Brain pericyte (primary cell): Measurements from ENCODE around the gene RAB43.
"Not testable (repeated sequence)": the region's sequence is repeated elsewhere in the genome, so short reads cannot be mapped to it uniquely, and the experiment has no call there.

Experiments
- DNase-seq: peaks from one replicate; pipeline ENCODE4 v3.0.0-alpha.2; 2012; ENCODE audit warnings: low read depth, low spot score

The RAB43 gene

GRCh38 chr3:129121792-129122411 is at the start of gene RAB43:
TSS of gene RAB43 (minus strand) at chr3:129121804. CDS start at chr3:129121489, 315 bp downstream.
- DNase-seq: peak; percentile 56

DNA sequence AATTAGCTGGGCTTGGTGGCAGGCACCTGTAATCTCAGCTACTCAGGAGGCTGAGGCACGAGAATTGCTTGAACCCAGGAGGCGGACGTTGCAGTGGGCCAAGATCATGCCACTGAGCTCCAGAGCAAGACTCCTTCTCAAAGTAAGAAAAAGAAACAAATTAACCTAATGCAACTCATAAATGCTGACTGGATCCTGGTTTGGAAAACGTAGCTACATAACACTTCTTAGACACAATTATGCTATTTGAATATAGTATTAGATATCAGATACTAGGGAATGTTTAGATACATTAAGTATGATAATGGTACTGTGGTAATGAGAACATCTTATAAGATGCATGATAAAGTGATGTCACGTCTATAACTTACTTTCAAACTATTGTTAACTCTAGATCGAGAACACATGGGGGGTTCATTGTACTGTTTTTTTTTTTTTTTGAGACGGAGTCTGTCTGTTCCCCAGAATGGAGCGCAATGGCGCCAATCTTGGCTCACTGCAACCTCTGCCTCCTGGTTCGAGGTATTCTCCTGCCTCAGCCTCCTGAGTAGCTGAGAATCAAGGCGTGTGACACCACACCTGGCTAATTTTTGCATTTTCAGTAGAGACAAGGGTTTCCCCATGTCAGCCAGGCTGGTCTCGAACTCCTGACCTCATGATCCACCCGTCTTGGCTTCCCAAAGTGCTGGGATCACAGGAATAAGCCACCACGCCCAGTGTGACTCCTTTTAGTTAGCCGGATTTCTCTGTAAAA is 45.2 kb upstream of the RAB43 start:
- no peak for DNase-seq

DNA sequence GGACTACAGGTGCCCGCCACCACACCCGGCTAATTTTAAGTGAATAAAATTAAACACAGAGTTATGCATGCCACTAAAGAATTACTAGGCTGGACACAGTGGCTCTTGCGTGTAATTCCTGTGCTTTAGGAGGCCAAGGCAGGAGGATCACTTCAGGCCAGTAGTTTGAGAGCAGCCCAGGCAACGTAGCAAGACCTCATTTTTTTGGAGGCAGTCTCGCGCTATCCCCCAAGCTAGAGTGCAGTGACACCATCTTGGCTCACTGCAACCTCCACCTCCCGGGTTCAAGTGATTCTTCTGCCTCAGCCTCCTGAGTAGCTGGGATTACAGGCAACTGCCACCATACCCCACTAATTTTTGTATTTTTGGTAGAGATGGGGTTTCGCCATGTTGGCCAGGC is 44.0 kb upstream of the RAB43 start:
- not testable (repeated sequence) for DNase-seq

GRCh38 chr3:129164500-129164899 is 42.9 kb upstream of the RAB43 start:
- DNase-seq: no peak

DNA sequence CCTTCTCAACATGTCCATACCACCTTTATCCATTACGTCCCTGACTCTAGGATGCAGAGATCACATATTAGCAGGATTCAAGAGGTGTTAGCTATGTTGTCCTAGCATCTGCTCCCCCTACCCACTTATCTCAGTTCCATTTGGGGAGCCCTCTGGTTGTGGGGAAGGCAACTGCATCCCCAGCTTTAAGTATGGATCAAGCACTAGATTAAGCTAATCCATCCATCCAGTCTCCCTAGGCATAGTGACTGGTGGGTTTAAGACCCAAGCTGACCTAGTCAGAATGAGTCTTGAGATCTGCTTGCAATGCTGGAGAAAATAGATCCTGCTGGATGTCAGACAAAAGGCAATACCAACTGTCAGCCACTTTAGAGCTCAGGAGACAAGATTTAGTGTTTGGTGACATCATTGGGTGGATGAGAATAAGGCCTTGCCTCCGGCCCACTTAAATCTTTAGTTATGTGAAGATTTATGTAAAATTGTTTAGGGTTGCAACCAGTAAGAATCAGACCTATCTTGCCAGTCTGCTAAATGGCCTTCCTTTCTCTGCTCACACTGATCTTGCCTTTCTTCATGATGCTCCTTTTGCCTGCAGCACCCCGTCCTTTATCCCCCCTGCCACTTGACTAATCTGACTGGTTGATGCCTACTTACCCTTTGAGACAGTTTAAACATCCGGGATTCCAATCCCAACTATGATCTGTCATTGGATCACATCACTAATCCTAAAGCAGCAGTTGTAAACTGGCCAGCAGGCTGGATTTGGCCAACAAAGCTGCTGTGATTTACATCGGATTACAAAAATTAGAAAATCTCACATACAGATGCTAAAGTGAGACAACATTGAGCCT is 41.4 kb upstream of the RAB43 start:
- no peak for DNase-seq

DNA sequence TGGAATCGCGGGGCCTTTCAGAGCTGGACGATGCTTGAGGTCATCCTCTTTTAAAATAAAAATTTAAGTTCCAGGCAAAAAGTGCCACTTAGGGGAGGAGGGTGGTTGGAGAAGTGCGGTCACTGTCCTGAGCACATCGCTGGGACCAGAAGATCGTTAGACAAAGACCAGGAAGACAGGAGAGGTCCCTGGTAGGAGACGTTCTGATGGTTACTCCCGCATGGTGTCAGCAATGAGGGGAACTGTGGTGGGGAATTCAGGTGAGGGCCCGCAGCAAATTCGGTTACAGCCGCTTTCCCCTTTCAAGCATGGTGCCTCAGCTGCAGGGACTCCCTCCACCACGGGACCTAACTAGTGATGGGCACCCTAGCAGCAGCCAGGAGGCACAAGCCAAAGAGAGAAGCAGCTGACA is 40.3 kb upstream of the RAB43 start:
- DNase-seq: no peak

GRCh38 chr3:129160891-129161859 is 39.6 kb upstream of the RAB43 start, which contains the start of gene ISY1:
TSS of gene ISY1 (minus strand) at chr3:129161063. CDS start at chr3:129160975, 88 bp downstream.
- DNase-seq: peak; percentile 87

- no peak for DNase-seq
These were observed 23.2 kb upstream of the RAB43 start for GRCh38 chr3:129144786-129145185.

DNA sequence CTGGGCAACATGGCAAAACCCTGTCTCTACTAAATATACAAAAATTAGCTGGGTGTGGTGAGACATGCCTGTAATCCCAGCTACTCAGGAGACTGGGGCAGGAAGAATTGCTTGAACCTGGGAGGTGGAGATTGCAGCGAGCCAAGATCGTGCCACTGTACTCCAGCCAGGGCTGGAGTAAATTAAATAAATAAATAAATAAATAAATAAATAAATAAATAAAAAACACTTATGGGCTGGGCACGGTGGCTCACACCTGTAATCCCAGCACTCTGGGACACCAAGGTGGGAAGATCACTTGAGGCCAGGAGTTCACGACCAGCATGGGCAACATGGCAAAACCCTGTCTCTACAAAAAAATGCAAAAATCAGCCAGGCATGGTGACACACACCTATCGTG is 19.4 kb upstream of the RAB43 start:
- not testable (repeated sequence) for DNase-seq

DNA sequence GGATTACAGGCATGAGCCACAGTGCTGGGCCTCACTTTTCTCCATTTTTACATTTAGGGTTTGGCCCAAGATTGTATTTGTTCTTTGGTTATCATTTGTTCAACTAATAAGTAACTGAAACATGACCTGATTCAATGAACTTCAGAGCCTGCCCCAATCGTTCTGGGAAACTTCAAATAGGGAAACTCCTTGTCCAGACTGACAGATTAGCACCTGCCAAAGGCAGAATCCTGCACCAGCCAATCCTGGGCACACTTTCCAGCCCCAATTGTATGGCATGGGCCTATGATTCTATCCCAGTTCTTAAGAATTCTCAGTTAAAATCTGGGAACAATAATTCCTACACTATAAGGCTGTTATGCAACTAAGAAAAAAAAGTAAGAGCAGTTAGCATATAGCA is 18.3 kb upstream of the RAB43 start:
- no peak for DNase-seq

GRCh38 chr3:129136275-129136674 is 14.7 kb upstream of the RAB43 start:
- not testable (repeated sequence) for DNase-seq

GRCh38 chr3:129132097-129132866 is 10.7 kb upstream of the RAB43 start:
- no peak for DNase-seq

GRCh38 chr3:129131465-129132088 is 10.0 kb upstream of the RAB43 start:
- DNase-seq: no peak

GRCh38 chr3:129130291-129130813 is 8.7 kb upstream of the RAB43 start:
- DNase-seq: no peak

GRCh38 chr3:129128357-129129155 is 7.0 kb upstream of the RAB43 start:
- no peak for DNase-seq

- no peak for DNase-seq
These were observed 5.2 kb upstream of the RAB43 start for GRCh38 chr3:129126726-129127280.

DNA sequence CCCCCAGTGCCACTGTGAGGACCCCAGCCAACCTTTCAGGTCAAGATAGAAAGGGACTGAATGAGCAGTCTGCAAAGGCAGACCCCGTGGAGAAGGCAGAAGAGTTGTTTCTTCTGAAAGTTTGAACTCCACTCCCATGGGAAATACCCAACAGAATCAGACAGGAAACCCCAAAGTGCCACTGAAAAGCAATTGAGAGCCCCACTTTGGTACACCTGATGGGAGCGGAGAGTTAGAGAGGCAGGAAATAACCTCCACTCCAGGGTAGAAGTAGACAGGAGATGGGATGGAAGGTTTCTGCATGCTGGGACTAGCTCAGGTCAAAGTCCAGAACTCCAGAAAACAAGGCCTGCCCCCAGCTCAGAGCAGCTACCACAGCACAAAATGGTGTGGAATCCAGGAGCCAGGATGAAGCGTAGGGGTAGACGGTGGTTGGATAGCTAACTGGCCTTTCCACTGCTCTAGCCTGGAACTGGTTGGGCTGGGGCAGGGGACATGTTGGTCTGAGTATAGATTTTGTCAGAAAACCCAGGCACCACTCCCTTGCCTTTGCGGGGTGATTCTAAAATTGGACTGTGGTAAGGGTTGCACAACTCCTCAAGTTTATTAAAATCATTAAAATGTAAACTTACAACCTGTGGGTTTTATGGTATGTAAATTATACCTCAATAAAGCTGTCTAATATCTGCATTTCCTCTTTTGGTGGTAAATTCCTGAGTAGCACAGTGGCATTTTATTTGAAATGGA is 1.9 kb upstream of the RAB43 start:
- no peak for DNase-seq
